Tibial nerve (tissue), 4 donors: Measurements from ENCODE around the gene MLLT6. TPM values are rescaled to one million over a fixed set of nuclear protein-coding genes. Genes with fewer than 3 reads are reported as not detected.
A peak's percentile ranks its signal among the peaks of the same experiment; 100 is the strongest.

ENCODE experiments used
- DNase-seq, 2 donors: peaks; one replicate each; pipeline ENCODE4 v3.0.0-alpha.2; 2019; ENCODE audit warnings: low spot score in 2 of 2
- H3K27ac ChIP-seq, 4 donors: fragments of 200-600 bp; sonication (generic) in 3 of 4; one replicate each; pipeline ENCODE4 v1.5.1; 2017 to 2019; ENCODE audit warnings: mild to moderate bottlenecking in 1 of 4
- H3K27me3 ChIP-seq, 2 donors: fragments of 200-600 bp; sonication (generic) in 1 of 2; one replicate each; pipeline versions ENCODE4 v1.5.1 to v1.6.0; 2017 to 2019
- H3K36me3 ChIP-seq, 3 donors: fragments of 200-600 bp; sonication (generic); one replicate each; pipeline ENCODE4 v1.5.1; 2018 to 2019
- H3K4me1 ChIP-seq, 4 donors: fragments of 200-600 bp; sonication (generic) in 3 of 4; one replicate each; pipeline ENCODE4 v1.5.1; 2017 to 2019
- H3K4me3 ChIP-seq, 4 donors: fragments of 200-600 bp; sonication (generic) in 3 of 4; one replicate each; pipeline ENCODE4 v1.5.1; 2017 to 2019; ENCODE audit warnings: mild to moderate bottlenecking in 1 of 4, moderate library complexity in 1 of 4
- H3K9me3 ChIP-seq, 4 donors: fragments of 200-600 bp; sonication (generic) in 3 of 4; one replicate each; pipeline ENCODE4 v1.5.1; 2017 to 2019
- EP300 ChIP-seq, 2 donors: sonication (generic); formaldehyde crosslinking; IDR thresholded peaks; one replicate each; pipeline ENCODE4 v1.6.1; 2017; ENCODE audit warnings: antibody characterized with exemption in 2 of 2, mild to moderate bottlenecking in 1 of 2
- POLR2A ChIP-seq, 2 donors: fragments of 450-650 bp; IDR thresholded peaks; one replicate each; pipeline ENCODE4 v1.6.1; 2017; ENCODE audit warnings: antibody characterized with exemption in 2 of 2, mild to moderate bottlenecking in 2 of 2, moderate library complexity in 2 of 2
- WGBS, 2 donors: methylation state at CpG; one replicate each; pipeline ENCODE4 v1.1.5; 2018; 5-methylcytosine and 5-hydroxymethylcytosine counted together
- total RNA-seq, 4 donors: library from RNA; depleted of rRNA; stranded (reverse); fragments of >200 nt; gene quantifications; one replicate each; pipeline ENCODE4 v1.1.0, GENCODE V29; 2016
- TF ChIP-seq, protein P1 (sequence below), 5 experiments: fragments of 200-600 bp in 3 of 5; fragments of 450-650 bp in 2 of 5; sonication (generic) in 3 of 5; IDR thresholded peaks; one replicate each; pipeline ENCODE4 v1.5.1; 2016 to 2019; ENCODE audit warnings: antibody characterized with exemption in 5 of 5, mild to moderate bottlenecking in 3 of 5, moderate library complexity in 2 of 5

MLLT6 gene
- total RNA-seq, 4 donors from 2014 or later, result 83.9 to 185 (median 116) TPM

DNA sequence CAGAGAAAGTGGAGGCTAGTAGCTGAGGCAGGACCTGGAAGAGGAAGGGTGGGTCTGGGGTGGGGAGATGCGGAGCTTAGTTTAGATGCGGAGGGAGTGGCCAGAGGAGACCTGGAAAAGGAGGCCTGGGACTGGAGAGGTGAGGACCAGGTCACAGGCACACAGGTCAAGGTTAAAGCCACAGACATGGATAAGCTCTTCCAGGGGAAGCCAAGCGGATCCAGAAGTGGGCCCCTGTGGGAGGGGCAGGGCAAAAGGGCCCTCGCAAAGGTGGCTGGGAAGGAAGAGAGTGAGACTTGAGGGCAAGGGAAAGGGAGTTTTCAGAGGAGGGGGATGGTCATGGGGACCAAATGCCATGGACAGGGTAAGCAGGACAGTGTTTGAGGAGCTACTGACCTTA, 13.9 kb upstream of the MLLT6 start:
- no peaks in the 10 kb centered on the region for H3K36me3 ChIP-seq
- no peak overlapping the region for H3K4me3 ChIP-seq
- no peaks in the 10 kb centered on the region for H3K27me3 ChIP-seq
- peaks cover 0 to 16% (median 10%) of the 10 kb centered on the region in 4 donors for H3K4me1 ChIP-seq
- no peaks in the 10 kb centered on the region for H3K9me3 ChIP-seq
- WGBS, 2 donors, result 81 to 84% methylated on average over 4 of the region's 4 CpGs
- DNase-seq, result no peak
- H3K27ac ChIP-seq, result no peak overlapping the region
- TF ChIP-seq POLR2A (IDR thresholded peaks at IDR 0.05) (no peak), EP300 (IDR thresholded peaks at IDR 0.05) (no peak)

DNA sequence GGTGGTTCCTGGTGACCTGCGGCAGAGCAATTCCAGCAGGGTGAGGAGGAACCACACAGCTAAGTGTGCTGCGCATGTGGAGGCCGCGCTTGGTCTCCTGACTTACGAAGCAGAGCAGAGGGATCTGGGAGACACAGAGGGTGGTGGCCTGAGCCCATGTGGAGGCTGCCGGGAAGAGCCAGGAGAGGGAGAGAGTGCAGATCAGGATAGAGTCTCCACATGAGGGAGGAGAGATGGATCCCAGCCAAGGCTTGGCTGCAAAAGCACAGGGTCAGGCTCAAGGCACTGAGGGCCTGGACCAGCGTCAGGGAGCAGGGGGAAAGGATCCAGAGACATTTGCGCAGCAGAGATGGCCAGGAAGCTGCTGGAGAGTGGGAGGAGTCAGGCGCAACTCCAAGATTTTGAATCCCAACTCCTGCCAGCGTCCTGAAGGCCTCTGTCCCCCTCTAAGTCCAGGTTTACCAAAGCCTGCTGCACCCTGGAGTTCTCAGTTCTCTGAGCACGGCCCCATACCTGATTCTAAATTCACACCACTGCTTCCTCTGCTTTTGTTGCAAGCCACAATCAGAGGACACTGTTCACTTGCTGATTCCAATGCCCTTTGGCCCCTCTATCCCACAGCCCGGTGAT, 11.3 kb upstream of the MLLT6 start:
- Histone ChIP-seq H3K4me1 (peaks cover 0 to 16% (median 10%) of the 10 kb centered on the region in 4 donors), H3K4me3 (no peak overlapping the region), H3K36me3 (no peaks in the 10 kb centered on the region), H3K27ac (peak overlapping the region; percentile 20 to 84 (median 72)), H3K9me3 (no peaks in the 10 kb centered on the region), H3K27me3 (no peaks in the 10 kb centered on the region)
- DNase-seq, result peak; percentile 82 to 89
- TF ChIP-seq EP300 (IDR thresholded peaks at IDR 0.05) (peak in 1 of 2 donors; percentile 71), POLR2A (IDR thresholded peaks at IDR 0.05) (no peak)
- TF ChIP-seq, protein P1, sequence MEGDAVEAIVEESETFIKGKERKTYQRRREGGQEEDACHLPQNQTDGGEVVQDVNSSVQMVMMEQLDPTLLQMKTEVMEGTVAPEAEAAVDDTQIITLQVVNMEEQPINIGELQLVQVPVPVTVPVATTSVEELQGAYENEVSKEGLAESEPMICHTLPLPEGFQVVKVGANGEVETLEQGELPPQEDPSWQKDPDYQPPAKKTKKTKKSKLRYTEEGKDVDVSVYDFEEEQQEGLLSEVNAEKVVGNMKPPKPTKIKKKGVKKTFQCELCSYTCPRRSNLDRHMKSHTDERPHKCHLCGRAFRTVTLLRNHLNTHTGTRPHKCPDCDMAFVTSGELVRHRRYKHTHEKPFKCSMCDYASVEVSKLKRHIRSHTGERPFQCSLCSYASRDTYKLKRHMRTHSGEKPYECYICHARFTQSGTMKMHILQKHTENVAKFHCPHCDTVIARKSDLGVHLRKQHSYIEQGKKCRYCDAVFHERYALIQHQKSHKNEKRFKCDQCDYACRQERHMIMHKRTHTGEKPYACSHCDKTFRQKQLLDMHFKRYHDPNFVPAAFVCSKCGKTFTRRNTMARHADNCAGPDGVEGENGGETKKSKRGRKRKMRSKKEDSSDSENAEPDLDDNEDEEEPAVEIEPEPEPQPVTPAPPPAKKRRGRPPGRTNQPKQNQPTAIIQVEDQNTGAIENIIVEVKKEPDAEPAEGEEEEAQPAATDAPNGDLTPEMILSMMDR (IDR thresholded peaks at IDR 0.05), result peak in 1 of 5 experiments; percentile 22
- 30 to 41% methylated on average over 12 of the region's 12 CpGs for WGBS, 2 donors

DNA sequence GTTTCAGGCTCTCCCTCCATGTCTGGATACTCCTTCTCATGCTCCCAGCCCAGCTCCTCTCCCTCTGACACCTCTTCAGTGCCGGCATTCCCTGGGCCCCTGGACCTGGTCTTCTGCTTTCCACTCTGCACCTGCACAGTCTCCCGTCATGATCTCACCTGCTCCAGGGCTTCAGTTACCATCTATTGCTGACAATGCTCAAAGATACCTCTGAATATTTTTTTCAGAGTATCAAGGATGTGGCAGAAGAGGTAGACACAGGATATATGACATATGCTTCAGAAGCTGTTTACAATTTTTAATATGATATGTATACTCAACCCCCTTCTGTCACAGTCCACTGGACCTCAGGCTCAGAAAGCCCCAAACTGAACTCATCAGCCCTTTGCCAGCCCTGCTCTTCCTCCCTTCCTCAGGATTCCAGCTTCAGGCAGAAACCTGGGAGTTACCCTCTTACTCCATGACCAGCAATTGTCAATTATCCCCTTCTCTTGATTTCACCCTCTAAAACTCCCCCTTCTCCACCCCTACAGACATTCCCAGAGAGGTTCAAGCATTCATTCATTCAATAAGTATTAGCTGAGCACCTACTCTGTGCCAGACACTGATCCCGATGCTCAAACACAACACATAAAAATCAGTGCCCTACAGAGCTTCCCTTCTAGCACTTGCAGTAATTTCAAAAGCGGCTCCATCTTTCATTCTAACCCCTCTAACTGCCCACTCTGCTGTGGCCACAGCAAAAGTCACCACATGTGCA, 7.8 kb upstream of the MLLT6 start:
- H3K36me3 ChIP-seq, result no peaks in the 10 kb centered on the region
- no peak overlapping the region for H3K4me3 ChIP-seq
- peaks cover 0 to 44% (median 19%) of the 10 kb centered on the region in 4 donors for H3K4me1 ChIP-seq
- H3K27me3 ChIP-seq, result no peaks in the 10 kb centered on the region
- DNase-seq, result no peak
- no peak for TF ChIP-seq EP300 (IDR thresholded peaks at IDR 0.05)
- no peak for TF ChIP-seq POLR2A (IDR thresholded peaks at IDR 0.05)
- TF ChIP-seq, protein P1 (IDR thresholded peaks at IDR 0.05), result no peak
- no peak overlapping the region for H3K27ac ChIP-seq
- H3K9me3 ChIP-seq, result no peaks in the 10 kb centered on the region
- WGBS, 2 donors, result 76 to 84% methylated on average over 4 of the region's 4 CpGs

DNA sequence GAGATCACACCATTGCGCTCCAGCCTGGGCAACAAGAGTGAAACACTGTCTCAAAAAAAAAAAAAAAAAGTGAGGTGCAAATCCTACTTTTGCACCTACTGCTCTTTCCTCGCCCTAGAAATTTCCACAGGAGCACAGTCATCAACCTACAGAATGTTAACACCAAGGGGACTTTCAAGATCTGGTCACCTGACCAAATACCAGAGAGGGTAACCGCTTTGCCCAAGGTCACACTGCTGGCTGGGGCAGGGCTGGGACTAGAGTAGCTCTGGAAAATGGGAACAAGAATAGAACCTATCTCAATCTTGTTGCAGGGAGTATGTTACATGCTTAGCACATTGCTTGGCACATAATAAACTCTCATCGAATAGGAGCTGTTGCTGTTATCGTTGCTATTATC, 6.3 kb upstream of the MLLT6 start:
- H3K27me3 ChIP-seq, result no peaks in the 10 kb centered on the region
- TF ChIP-seq POLR2A (IDR thresholded peaks at IDR 0.05) (no peak), EP300 (IDR thresholded peaks at IDR 0.05) (no peak)
- TF ChIP-seq, protein P1 (IDR thresholded peaks at IDR 0.05), result no peak
- DNase-seq, result no peak
- no peaks in the 10 kb centered on the region for H3K9me3 ChIP-seq
- WGBS, 2 donors, result 86 to 90% methylated on average over 5 of the region's 5 CpGs
- no peak overlapping the region for H3K4me3 ChIP-seq
- H3K4me1 ChIP-seq, result peaks cover 0 to 51% (median 18%) of the 10 kb centered on the region in 4 donors
- no peaks in the 10 kb centered on the region for H3K36me3 ChIP-seq
- no peak overlapping the region for H3K27ac ChIP-seq

DNA sequence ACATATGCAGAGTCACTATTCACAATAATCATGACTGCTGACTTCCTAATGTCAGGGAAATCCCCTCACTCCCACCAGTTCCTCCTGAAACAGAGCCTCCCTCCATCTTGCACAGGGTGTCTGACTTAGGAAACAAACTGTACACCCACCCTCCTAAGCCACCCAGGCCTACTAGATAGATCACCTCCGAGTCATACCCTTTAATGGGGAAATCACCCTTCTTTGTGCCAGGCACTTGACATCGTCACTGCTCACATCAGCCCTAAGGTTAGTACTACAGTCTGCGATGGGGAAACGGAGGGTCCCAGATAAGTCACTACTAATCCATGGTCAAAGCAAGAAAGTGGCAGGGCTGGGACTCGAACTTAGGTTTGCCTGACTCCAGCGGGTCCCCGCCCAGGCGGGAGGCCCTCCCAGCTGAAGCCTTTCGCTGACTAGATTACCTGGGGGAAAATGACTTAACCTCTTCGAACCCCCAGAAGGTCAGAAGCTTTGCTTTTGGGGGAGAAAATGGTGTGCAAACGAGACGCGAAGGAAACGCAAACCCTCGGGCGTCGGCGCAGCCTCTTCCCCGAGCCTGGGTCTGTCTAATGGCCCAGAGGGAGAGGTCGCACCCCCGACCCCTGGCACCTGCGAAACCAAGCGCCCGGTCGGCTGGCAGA, 3.4 kb upstream of the MLLT6 start:
- TF ChIP-seq EP300 (IDR thresholded peaks at IDR 0.05), result no peak
- no peak for TF ChIP-seq POLR2A (IDR thresholded peaks at IDR 0.05)
- TF ChIP-seq, protein P1 (IDR thresholded peaks at IDR 0.05), result no peak
- Histone ChIP-seq H3K4me3 (peak overlapping the region; percentile 66 to 92 (median 81)), H3K27ac (peak overlapping the region; percentile 73 to 98 (median 97)), H3K36me3 (no peaks in the 10 kb centered on the region), H3K9me3 (no peaks in the 10 kb centered on the region), H3K4me1 (peaks cover 0 to 51% (median 15%) of the 10 kb centered on the region in 4 donors), H3K27me3 (no peaks in the 10 kb centered on the region)
- DNase-seq, result no peak
- WGBS, 2 donors, result 5 to 7% methylated on average over 10 to 25 of the region's 25 CpGs
